OCI-LY7 (cell line): ENCODE data around the gene ANKS1B.

Experiments used
- CTCF ChIP-seq: fragments of 200-600 bp; sonication (generic); conservative IDR thresholded peaks from 2 replicates; pipeline ENCODE4 v1.5.1; 2014; ENCODE audit warnings: mild to moderate bottlenecking, antibody characterized with exemption, low read length, moderate library complexity, mixed read lengths
- EZH2phosphoT487 ChIP-seq: fragments of 200-600 bp; sonication (generic); IDR thresholded peaks from 2 replicates; pipeline ENCODE4 v1.6.1; 2018; ENCODE audit warnings: low read depth, borderline replicate concordance, mild to moderate bottlenecking, mixed run types, antibody characterized with exemption, low read length, moderate library complexity, mixed read lengths

DNA sequence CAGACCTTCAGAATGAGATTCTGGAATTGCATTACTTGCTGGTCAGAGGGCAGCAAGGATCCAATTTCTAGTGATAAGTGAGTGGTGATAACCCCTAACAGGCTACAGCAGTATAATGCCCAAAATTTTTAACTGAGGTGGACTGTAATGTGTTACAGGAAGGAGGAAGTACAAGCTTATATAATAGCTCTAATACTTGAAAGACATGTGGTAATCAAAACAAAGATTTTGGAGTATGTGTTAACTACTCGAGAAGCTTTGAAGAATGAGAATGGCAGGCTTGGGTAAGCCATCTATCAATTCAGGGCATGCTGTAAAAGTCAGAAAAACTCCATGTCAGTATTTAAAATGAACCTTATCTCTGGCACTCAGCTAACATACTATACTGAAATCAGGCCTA, 70.5 kb downstream of the ANKS1B start:
- TF ChIP-seq CTCF: no peak
- TF ChIP-seq EZH2phosphoT487: no peak
